Hindlimb muscle (tissue), 1 donor: Measurements from ENCODE around the gene HERC3. TPM values are rescaled to one million over a fixed set of nuclear protein-coding genes. Genes with fewer than 3 reads are reported as not detected.
"Not testable (repeated sequence)": the region's sequence is repeated elsewhere in the genome, so short reads cannot be mapped to it uniquely, and the experiment has no call there.

Experiments used
- DNase-seq: peaks from one replicate; pipeline ENCODE4 v3.0.0-alpha.2; 2013
- polyA plus RNA-seq: library from polyadenylated mRNA; unstranded; fragments of 120-200 nt; gene quantifications from one replicate; pipeline ENCODE4 v1.2.1, GENCODE V29; 2013; ENCODE audit not compliant: insufficient read length

HERC3 gene
- polyA plus RNA-seq, 1 donor, result 17.0 TPM

DNA sequence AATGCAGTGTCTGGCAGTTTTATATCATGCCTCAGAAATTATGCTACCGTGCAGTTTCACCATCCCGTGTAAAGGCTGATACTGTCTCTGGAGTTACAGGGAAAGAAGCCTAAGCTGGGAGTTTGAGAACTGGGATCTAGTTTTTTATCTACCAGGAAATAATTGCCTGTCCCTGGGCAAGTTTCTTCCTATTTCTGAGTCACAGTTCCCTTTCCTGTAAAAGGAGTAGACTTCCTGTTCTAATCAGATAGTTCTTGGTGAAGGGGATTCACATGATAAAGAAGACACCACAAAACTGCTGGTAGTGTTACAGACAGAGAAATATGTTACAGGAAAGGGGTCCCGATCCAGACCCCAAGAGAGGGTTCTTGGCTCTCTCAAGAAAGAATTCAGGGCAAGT, 17.1 kb downstream of the HERC3 start:
- DNase-seq, result no peak

DNA sequence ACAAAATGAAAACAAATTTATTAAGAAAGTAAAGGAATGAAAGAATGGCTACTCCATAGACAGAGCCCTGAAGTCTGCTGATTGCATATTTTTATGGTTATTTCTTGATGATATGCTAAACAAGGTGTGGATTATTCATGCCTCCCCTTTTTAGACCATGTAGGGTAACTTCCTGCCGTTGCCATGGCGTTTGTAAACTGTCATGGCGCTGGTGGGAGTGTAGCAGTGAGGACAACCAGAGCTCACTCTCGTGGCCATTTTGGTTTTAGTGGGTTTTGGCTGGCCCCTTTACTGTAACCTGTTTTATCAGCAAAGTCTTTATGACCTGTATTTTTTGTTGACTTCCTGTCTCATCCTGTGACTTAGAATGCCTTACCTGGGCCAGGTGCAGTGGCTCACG, 17.5 kb downstream of the HERC3 start:
- DNase-seq, result not testable (repeated sequence)

DNA sequence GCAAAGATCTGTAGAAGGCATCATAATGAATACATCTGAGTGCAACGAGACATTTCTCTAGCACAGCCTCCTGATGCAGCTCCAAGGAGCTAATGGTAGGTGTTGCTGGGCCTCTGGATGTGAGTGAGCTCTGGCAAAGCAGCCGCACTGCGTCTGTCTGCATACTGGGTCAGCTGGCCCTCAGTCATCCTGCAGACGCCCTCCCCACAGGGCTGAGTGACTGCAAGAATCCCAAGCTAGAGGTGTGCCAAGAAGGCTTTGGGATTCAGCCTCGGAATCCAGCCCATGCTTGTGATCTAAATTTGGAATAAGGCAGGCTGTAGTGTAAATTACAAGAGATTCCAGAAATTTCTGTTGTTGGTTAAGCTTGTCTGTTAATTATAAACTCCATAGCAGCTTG, 18.5 kb downstream of the HERC3 start:
- DNase-seq, result peak; percentile 26

DNA sequence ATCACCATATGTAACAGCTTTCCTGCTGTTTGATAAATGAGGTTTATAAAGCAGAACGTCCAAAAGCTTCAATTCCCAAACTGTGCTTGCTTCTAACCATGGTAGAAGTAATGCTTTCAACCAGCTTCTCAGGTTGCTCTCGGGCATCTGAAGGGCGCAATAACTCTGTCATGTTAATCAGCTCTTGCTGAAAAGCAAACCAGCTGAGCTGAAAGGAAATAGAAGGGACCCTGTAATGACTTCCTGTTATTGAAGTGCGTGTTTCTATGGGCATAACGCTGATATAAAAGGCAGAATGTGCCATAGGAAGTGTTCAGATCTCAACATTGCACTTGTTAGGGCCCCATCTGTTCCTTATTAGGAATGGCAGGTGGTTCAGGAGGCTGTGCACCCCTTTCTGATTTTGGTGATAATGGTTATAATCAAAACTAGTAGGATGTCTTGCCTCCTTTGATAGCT, 21.2 kb downstream of the HERC3 start:
- DNase-seq, result no peak

DNA sequence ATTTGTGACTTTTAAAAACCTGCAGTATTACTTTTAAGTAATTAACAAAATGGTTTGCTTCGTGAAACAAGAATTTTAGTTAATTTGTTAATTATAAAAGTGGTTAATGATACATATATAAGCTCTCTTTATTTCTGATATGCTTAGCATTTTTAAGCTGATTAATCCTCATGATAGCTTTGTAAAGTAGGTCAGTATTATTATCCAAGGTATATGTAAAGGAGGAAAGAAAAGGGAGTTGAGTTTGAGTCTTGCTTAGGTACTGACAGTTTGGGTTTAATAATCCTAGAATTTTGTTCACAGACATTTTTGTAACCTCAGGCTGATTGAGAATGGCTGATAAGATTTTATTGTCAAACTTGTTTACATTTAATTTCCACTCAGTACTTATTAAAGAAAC, 21.8 kb downstream of the HERC3 start:
- no peak for DNase-seq

DNA sequence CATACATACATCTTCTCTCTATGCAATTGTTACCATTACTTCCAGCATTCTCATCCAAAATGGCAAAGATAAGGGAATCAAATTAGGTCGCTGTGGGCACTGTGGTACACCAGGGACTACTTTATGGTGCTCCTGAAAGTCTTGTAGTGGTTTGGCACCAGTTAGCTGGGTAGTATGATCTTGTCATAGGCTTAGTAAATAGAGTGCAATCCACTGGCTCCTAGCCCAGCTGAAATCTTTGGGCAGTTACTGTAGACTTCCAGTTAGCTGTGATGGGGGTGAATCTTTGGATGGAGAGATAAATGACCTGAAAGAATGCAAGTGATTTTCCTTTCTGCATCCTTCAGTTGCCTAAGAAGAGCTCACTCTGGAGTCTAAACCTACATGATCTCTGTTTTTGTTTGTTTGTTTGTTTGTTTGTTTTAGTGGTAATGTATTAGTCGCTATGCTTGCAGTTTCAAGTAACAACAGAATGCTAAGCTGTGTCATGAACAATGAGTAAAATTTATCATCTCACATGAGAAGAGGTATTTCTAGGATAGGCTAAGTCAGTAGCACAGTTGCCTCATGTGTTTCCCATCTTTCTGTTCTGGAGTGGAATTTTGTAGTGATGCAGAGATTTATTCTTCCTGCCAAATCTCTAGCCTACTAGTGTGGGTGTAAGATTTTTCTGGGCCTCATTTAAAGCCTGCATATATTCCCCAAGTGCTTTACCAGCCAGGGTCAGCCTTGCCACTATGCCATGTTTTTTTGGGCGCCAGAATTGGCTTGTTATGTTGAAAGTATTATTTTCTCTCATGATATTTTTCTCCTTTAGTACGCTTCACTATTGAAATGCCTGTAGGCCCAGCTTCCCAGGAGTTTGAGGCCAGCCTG, 24.2 kb downstream of the HERC3 start:
- no peak for DNase-seq

DNA sequence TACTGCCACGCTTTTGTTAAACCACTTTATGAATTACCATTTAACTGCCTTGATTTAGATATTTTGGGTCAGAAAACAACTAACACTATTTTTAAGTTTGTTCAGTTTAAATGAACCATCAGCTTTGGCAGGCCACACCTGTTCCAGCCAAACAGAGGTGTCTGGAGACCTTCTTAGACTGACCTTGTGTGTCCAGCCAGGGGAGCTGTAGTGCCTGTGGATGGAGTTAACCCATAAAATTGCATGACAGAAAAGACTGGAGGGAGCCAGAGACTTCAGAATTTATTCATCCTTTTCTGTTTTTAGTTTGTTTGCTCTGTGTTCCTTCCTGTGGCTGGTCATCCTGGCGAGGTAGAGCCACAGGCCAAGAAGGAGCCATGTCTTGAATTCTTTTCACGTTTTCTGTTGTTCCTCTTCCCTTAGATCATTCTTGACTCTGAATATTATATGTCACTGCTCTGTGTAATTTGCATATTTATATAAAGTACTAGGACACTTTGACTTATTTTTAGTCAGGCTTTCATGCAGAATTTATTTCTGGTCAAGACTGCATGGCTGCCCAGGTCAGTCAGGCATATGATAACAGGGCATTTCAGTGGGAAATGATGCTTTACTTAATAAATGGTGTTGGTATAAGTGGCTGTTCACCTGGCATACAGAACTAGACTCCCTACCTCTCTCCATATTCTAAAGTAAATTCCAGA, 26.7 kb downstream of the HERC3 start:
- DNase-seq, result no peak

DNA sequence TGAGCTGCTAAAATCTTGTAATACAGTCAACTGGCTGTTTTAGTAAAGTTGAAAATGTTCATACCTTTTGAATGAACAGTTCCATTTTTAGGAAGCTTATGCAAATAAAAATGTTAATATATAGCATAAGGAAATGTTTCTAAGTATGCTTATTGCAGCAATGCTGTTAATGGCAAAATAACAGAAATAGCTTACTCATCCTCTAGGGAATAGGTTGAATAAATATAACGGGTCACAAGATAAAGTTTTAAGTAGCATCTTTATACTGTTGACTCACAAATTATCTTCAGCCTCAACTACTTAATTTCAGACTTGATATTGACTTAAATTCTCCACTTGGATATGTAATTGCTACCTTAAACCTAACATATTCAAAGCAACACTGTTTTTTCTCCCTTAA, 27.7 kb downstream of the HERC3 start:
- DNase-seq, result no peak

DNA sequence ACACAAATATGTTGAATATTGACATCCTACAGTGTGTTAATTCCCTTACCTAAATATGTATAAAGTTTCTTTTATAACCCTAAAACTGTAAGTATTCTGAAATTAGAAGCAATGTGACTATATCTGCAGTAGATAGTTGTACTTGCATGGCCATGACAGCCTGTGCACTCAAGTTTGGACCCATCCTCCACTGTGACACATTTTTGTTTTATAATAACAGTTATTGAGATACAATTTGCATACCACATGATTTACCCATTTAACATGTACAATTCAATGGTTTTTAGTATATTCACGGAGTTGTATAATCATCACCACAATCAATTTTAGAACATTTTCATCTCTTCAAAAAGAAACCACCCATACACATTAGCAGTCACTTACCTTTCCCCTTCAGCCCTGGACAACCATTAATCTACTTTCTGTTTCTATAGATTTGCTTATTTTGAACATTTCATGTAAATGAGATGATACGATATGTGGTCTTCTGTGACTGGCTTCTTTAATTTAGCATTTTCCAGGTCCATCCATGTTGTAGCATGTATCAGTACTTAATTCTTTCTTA, 29.6 kb downstream of the HERC3 start:
- DNase-seq, result no peak

DNA sequence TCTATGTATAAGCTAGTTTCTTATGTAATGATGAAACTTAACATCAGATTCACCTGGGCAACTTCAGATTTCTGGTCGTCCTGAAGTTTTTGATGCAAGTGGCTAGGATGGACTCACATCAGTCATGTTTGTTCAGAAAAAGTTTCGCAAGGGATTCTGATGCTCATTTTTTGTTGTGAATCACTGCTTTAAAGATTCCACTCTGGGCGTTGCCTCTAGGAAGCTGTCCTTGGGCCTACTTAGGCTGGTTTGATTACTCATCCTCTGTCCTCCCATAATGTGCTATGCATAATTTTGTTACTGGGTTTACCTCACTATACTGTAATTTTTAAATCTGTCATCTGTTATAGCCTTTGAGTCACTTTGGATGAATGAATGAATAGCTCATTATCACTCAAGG, 30.8 kb downstream of the HERC3 start:
- no peak for DNase-seq

DNA sequence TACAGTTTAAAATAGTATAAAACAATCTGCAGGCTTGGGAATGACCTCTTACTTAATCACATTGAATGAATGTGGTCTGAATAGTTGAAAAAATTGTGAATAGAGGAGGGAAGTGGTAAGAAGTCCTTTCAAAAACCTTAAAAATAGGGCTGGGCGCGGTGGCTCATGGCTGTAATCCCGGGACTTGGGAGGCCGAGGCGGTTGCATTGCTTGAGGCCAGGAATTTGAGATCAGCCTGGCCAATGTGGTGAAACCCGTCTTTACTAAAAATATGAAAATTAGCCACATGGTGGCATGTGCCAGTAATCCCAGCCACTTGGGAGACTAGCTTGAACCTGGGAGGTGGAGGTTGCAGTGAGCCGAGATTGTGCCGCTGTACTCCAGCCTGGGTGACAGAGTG, 36.5 kb downstream of the HERC3 start:
- DNase-seq, result no peak

DNA sequence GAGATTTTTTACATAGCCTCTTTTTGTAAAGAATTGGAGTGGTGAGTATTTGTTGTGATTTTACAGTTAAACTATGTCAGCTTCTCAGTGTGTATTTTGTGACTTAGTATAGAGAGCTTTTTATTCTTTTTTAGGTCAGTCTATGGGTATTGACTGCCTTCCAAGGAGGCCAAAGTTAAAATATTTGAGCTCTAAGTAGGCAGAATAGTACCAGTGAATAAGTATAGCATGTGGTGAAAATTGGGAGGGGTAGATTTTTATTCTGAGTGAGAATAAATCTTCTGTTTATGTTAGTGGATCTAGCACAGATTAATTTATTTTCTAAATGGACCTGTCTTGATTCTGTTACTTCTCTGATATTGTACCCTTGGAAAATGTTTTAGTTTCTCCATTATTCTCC, 37.5 kb downstream of the HERC3 start:
- no peak for DNase-seq

DNA sequence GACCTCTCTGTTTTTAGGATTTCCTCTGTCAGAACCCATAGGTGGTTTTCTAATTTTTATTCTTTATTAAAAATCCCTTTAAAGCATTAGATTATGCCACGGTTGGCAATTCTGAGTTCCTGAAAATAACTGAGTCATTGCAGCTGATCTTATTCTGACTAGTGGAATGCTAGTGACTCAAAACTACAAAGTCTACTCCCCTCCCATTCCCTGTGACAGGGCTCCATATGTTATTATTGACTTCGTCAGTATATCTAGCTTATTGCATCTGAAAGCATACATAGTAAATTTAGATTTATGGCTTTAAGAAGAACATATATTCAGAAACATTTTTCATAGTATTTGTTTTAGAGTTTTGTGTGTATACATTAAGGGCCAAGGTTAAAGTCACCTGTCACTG, 38.5 kb downstream of the HERC3 start:
- no peak for DNase-seq

DNA sequence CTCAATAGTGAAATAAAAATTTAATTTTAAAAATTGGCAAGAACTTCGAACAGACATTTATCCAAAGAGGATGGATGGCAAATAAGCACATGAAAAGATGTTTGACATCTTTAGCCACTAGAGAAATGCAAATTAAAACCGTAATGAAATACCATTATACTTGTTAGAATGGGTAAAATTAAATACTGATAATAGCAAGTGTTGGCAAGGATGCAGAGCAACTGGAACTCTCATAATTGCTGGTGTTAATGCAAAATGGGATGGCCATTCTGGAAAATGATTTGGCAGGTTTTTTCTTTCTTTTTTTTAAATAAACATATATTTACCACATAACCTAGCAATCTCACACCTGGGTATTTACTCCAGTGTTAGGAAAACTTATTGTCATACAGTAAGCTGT, 51.7 kb downstream of the HERC3 start:
- no peak for DNase-seq

DNA sequence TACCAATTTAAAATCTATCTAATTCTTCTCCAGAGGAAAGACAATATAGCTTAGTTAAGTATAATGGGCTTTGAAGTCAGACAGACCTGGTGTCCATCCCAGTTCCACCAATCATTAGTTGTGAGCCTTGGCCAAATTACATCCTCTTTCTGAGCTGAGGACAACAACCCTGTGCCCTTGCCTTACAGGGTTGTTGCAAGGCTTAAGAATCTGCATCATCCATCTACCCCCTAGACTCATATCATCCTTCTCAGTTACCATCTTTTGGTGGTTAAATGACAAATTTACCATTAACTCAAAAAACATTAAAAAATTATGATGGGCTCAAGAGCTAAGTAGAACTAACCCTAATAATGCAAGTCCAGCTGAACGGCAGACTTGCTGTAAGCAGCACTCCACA, 53.7 kb downstream of the HERC3 start:
- no peak for DNase-seq

DNA sequence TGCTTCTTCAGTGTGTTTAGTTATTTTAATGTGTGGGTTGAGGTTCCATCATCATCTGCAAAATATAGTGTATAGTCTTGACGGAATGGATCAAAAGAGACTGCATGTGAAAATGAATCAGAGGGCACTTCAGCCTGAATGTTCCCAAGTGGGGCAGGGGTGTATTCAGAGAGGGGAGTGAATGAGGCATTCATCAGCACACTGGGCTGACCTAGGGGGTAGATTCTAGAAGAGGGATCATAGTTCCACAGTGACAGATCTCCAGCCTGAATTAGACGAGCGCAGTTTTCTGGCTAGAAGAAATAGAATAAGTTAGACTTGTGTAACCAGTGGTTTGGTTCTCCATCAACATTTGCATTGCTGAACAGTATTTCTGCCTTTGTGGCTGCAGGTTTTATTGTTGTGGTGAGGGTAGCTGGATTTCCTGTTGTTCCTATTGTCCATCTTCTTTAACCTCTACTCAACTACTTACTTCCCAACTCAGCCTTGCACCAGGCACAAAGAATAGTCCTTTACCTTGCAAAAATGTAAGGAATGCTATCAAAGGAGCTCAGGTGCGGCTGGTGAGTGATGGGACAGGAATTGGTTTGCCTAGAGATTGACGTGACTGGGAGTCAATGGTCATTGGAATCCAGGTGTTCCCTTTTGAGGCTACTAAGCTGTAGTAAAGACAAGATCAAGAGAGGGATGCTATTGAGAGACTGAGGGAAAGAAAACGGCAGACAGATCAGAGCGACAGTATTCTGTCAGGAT, 54.4 kb downstream of the HERC3 start:
- no peak for DNase-seq

DNA sequence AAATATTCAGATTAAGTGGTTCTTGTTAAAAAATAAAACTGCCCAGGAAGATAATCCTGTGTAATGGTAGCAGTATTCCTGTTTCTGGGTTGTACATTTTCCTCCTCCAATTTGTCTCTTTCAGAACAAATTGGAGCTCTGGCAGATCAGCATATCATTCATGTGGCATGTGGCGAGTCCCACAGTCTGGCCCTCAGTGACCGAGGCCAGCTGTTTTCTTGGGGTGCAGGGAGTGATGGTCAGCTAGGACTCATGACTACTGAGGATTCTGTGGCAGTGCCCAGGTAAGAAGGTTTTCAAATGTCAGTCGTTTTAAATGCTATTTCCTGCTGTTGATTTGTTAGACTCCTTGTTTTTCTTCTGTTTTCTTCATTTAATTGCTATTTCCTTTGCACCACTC, 57.4 kb downstream of the HERC3 start:
- no peak for DNase-seq

DNA sequence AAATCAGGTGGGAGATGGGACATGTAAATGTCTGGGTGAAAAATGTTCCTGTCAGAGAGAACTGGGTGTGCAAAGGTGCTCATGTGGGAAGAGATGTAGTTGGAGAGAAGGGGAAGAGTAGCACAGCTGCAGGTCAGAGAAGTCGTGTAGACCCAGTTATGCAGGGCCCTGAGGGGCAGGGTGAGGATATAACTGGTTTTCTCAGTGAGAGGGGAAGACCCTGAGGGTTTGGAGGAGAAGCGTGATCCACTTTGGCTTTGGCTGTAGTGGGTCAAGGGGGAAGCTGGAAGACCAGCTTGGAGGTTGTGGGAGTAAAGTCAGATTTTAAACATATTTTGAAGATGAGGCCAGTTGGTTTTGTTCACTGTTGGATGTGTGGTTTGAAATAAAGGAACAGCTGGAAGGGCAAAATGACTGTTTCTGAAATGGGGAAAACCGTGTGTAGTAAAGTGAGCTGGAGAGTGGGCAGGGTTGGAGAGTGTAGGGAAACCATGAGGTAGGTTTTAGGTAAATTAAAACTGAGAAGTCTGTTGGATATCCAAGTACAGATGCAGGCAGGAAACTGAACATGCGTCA, 61.2 kb downstream of the HERC3 start:
- no peak for DNase-seq

DNA sequence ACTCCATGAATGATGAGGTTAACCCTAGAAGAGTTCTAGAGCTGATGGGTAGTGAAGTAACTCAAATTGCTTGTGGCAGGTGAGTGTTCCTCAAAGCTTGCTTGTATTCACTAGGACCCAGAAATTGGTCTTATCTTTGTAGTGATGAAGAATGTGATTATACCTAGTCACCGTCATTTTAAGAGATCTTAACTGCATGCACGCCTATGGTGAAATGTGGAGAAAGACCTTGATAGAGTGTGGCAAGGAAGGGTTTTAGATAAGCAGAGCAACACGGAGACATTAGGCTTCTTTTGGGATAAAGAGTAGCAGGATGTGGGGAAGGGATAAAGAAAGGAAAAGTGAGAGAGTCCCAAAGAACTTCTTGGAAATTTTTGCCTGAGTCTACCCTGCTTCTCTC, 62.9 kb downstream of the HERC3 start:
- DNase-seq, result no peak

DNA sequence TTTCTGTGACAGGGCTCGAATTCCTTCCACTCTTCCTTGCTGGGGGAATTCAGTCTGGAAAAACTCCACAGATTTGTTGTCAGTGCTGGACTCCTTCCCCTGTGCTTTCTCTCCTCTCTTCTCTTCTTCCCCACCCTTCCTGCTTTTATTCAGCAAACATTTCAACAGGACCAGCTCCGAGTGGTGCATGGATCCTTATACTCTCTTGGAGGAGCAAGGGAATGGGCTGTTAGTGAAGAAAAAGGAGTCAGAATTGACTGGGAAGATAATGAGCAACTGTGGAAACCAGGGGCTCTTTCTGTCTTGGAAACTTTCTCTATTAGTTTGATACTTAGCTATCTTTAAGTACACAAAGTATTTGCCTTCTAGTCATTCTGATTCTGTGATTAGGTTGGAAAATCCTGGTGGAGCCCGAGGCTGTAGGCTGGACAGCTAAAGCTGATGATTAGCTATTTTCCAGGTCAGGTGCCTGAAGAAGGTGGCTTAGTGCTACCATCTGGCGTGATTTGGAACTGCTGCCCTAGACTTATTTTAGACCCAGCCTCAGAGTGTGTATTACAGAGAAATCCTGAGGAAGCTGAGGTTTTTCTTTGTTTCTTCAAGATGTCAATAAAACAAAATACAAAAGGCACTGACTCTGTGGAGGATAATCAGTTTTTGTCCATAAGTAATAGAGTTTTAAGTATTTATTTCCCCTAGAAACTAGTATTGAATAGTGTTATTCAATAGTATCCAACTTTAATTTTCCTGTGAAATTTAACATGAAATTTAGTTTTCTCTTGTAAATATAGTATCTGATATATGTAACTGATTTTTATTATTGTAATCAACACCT, 67.0 kb downstream of the HERC3 start:
- DNase-seq, result peak; percentile 34

DNA sequence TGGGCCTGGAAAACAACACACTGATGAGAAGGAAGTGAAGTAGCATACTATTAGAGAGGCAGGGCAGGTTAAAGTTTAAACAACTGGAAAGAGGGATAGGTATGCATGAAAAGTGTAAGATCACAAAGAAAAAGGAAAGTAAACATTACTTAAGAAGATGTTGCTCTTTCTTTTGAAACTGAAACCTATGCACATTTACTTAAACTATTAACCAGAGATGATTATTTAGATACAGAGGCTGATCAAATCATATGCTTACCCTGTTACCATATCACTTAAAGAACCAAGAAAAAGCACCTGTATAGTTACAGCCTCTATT, 67.6 kb downstream of the HERC3 start:
- DNase-seq, result no peak
